ENCODE measurements around the gene CEP128.

Gene CEP128

GRCh38 chr14:80627745-80628144 is 313.8 kb downstream of the CEP128 start:
- TF ChIP-seq CTCF (IDR thresholded peaks at IDR 0.05; ENCODE audit: control insufficient read depth, insufficient read depth, low read depth, low read length, missing control alignments) = no peak
- H3K4me3 ChIP-seq (ENCODE audit: control insufficient read depth, low read depth, low read length) = no peak overlapping the region

GRCh38 chr14:80624581-80624980 is 317.0 kb downstream of the CEP128 start:
- no peak for TF ChIP-seq CTCF (IDR thresholded peaks at IDR 0.05; ENCODE audit: control insufficient read depth, insufficient read depth, low read depth, low read length, missing control alignments)
- H3K4me3 ChIP-seq (ENCODE audit: control insufficient read depth, low read depth, low read length) = no peak overlapping the region
- DNase-seq (ENCODE audit: low read depth) = no peak

More at GRCh38 chr14:80627745-80628144, 313.8 kb downstream of the CEP128 start:
- DNase-seq (ENCODE audit: low read depth) = no peak

GRCh38 chr14:80621701-80622100 is 319.8 kb downstream of the CEP128 start:
- TF ChIP-seq CTCF (IDR thresholded peaks at IDR 0.05; ENCODE audit: control insufficient read depth, insufficient read depth, low read depth, low read length, missing control alignments) = no peak
- no peak for DNase-seq (ENCODE audit: low read depth)
- no peak overlapping the region for H3K4me3 ChIP-seq (ENCODE audit: control insufficient read depth, low read depth, low read length)

GRCh38 chr14:80620434-80620833 is 321.1 kb downstream of the CEP128 start:
- TF ChIP-seq CTCF (IDR thresholded peaks at IDR 0.05; ENCODE audit: control insufficient read depth, insufficient read depth, low read depth, low read length, missing control alignments) = no peak
- DNase-seq (ENCODE audit: low read depth) = no peak
- H3K4me3 ChIP-seq (ENCODE audit: control insufficient read depth, low read depth, low read length) = no peak overlapping the region

- no peak overlapping the region for H3K4me3 ChIP-seq (ENCODE audit: control insufficient read depth, low read depth, low read length)
- no peak for DNase-seq (ENCODE audit: low read depth)
- no peak for TF ChIP-seq CTCF (IDR thresholded peaks at IDR 0.05; ENCODE audit: control insufficient read depth, insufficient read depth, low read depth, low read length, missing control alignments)
These were observed 322.7 kb downstream of the CEP128 start for GRCh38 chr14:80618751-80619329.

GRCh38 chr14:80615831-80616230 is 325.7 kb downstream of the CEP128 start:
- H3K4me3 ChIP-seq (ENCODE audit: control insufficient read depth, low read depth, low read length) = no peak overlapping the region
- no peak for TF ChIP-seq CTCF (IDR thresholded peaks at IDR 0.05; ENCODE audit: control insufficient read depth, insufficient read depth, low read depth, low read length, missing control alignments)
- no peak for DNase-seq (ENCODE audit: low read depth)

GRCh38 chr14:80609055-80609454 is 332.5 kb downstream of the CEP128 start:
- no peak for DNase-seq (ENCODE audit: low read depth)
- no peak overlapping the region for H3K4me3 ChIP-seq (ENCODE audit: control insufficient read depth, low read depth, low read length)
- no peak for TF ChIP-seq CTCF (IDR thresholded peaks at IDR 0.05; ENCODE audit: control insufficient read depth, insufficient read depth, low read depth, low read length, missing control alignments)
